SH-SY5Y (cell line): ENCODE results near the gene PCK2.

Experiments
- GATA2 ChIP-seq: IDR thresholded peaks from 2 replicates; pipeline ENCODE4 v1.6.1; 2011; ENCODE audit warnings: mild to moderate bottlenecking, low read depth, low read length
- GATA3 ChIP-seq: IDR thresholded peaks from 2 replicates; pipeline ENCODE4 v1.6.1; 2011; ENCODE audit warnings: low read depth, mild to moderate bottlenecking, low read length, moderate library complexity

DNA sequence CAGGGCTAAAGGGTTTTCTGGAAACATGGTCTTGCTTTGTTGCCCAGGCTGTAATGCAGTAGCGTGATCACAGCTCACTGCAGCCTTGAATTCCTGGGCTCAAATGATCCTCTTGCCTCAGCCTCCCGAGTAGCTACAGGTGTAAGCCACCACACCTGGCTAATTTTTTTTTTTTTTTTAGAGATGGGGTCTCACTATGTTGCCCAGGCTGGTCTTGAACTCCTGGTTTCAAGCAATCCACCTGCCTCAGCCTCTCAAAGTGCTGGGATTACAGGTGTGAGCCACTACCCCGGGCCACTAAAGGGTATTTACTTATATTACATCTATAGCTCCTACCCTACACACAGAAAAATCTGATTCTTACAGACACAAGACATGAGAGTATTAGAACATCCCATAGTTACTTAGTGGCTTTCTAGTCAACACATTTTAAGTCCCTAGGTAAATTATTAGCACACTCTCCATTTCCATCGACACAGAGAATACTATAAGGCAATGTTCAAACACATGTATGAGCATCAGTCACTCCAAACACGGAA, 14.3 kb downstream of the PCK2 start:
- TF ChIP-seq GATA2 (no peak), GATA3 (no peak)
